HG03139 (cell line): ENCODE measurements around the gene MRPL36.

ENCODE experiments used
- ATAC-seq: cut with Tn5 transposase; IDR thresholded peaks from one replicate; pipeline ENCODE4 v1.9.1; 2021; ENCODE audit not compliant: unreplicated experiment

MRPL36 gene

DNA sequence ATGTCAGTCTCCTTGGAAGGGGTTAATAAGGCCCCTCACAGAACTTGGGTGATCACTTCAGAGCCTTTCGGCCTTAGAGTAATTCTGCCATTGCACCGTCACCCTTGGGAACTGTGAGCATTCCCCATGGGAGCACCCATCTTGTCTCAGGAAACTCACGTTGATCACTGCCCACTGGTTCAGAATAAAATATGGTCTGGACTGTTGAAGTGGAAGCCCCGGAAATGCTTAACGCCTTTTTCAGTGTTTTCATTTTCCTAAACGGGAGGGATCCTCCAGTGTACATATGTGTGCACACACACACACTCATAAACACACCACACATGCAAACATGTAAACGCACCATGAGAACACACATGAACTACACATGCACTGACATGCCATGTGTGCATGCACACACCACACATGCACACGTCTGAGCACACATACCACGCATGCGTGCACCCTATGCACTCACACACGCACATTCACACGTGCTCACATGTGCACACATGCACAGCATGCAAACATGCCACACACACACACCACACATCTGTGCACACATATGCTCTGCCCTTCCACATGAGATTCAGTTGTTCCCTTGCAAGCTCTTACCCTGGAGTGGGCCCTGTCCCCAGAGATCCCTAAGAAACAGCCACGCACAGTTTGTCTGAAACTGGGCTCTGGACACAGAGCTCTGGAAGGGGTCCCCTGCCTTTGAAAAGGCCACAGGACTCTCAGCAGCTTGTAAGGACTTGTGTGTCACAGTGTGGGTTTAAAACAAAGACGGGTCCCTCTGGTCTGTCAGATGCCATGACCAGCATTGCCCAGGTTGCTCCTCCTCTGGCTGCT, 17.0 kb downstream of the MRPL36 start:
- peak; percentile 5 for ATAC-seq

DNA sequence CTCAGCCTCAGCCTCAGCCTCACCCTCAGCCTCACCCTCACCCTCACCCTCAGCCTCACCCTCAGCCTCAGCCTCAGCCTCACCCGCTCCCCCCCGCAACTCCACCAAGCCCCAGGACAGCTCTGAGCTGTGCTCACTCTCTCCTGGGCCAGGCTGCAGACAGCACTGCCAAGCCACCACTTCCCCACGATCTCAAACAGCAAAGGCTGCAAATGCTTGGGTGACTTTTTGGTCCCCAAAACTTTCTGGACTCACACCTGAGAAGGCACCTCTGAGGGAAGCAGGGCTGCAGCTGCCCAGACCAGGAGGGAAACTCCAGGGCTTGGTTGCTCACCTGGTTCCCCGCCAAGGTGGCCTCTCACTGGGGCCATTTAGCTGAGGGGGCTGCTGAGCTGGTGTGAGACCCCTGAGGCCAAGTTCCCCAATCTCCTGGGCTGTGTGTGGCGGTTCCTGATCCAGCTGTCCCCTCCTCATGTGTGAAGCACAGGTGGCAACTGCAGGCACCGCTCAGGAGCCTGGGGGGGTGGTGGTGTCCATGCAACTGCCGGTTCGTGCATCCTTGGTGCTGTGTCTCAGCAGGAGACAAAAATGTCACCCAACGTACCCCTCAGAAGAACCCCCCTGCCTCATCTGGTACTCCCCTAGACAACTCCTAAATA, 17.8 kb downstream of the MRPL36 start:
- no peak for ATAC-seq

DNA sequence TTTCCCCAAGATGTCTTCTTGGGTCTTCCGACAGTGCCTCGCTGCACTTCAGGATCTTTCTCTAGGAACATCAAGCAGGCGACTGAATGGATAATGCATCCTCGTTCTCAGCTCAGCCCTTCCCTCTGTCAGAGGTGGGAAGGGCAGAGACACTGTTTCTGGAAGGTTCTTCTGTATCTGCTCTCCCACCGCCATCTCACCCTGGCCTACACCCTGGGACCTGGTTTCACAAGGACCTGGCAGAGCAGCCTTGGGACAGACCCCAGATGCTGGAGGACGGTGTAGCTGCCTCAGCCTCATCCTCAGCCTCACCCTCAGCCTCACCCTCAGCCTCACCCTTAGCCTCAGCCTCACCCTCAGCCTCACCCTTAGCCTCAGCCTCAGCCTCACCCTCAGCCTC, 18.5 kb downstream of the MRPL36 start:
- ATAC-seq: no peak

DNA sequence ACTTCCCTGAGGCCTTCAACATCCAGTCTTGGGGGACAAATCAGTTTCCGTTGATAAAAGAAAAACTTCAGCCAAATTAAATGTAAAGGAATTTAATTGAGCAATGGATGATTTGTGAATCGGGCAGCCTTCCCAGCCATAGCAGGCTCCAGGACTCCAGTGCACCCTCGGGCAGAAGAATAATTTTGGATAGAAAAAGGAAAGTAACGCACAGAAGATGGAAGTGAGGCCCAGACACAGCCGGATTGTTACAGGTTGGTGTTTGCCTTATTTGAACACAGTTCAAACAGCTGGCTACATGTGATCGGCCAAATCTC, 19.1 kb downstream of the MRPL36 start:
- ATAC-seq: no peak

DNA sequence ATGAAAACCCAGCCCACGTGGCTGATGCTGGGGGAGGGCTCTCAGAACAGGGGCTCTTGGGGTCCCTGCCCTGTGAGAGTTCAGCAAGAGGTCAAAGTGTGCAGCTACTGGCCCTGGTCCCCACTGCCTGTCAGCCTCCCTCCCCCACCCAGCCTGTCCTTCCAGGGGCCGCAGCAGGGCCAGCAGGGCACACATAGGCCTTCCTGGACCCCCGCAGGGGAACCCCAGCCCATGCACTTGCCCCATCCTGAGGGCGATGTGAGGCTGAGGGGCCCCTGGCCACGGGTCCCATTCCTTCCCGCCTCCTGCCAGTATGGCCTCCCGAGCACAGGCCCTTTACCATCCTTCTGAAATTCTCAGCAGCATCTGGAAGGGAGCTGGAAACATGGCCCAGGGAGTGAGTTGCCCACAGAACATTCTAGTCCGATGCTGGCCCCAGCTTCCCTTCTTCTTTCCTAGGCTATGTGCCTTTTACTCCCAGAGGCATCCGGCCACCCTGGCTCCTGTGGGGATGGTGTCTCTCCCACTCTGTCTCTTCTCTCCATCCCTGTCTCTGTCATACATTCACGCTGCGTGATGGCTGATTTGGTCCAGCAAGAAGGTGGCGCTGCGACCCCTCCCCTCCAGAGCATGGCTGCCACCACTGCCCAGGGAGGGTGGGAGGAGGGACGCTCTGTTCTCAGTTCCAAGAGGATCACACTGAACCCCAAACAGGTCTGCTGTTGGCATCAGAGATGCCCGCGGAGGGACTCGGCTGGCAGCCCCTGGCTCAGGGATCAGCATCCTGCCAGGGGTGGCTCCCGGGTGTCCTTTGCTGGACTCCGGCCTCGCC, 19.6 kb downstream of the MRPL36 start:
- no peak for ATAC-seq

DNA sequence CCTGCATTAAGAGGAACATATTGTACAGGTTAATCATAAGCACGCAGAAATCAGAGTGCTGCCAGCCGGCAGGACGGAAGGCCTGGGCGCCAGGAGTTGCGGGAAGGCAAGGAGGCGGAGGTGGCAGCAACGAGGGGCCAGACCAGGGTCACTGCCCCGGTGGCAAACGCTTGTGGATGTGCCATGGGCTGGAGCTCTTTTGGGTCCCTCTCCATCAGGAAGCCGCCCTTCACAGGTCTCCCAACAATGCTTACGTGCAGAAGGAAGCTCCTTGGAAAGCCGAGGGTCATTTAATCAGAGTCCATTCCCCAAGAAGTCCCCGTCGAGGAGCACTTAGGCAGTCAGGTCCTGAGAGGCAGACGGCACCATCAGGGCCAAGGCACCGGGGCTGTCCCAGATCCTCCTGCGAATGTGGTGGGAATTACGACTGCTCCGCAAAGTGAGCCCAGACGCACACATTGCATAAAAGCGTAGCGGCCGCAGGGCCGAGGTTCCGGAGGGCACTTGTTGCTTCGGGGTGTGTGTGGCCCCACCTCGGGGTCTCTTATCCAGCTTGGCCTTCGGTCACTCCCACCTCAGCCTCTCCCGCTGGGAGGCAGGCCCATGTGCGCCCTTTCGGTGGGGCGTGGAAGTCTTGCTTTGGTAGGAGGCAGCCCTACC, 20.5 kb downstream of the MRPL36 start:
- ATAC-seq: no peak

DNA sequence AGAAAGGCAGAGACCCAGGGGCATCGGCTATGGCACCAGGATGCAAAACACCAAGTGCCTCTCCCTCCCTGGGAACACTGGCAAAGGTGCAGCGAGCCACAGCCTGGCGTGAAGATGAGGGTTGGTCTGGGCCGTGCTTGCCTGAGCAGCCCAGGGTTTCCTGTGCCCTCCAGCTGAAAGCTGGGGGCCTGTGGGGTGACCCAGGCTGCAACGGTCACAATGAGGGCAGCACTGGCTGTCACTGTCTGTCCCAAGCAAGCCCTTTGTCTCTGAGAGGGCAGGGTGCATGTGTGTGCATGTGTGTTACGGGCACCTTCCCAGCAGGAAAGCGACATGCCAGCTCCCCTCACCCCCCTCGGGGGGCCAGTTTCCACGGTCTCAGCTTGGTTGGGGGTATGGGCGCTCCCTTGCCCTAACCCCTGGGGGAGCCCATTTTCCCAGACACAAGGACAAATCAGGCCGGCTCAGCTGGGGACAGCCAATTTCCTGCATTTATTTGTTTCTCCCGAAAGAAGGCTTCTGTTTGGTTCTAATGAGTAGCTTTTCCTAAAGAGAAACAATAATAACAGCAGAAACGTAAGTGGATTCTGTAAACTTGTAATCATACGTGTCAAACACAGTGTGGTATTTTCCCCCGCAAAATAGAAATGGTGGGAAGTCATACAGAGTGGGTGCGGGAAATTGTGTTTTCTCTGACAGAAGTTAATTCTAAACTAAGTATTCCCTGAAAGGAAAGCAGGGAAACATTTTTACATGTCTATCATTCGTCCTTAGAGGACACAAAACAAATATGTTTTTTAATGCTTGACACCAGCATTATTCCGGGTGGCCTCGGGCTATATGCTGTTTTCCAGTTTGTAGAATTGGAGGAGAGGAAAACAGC, 21.3 kb downstream of the MRPL36 start:
- no peak for ATAC-seq

DNA sequence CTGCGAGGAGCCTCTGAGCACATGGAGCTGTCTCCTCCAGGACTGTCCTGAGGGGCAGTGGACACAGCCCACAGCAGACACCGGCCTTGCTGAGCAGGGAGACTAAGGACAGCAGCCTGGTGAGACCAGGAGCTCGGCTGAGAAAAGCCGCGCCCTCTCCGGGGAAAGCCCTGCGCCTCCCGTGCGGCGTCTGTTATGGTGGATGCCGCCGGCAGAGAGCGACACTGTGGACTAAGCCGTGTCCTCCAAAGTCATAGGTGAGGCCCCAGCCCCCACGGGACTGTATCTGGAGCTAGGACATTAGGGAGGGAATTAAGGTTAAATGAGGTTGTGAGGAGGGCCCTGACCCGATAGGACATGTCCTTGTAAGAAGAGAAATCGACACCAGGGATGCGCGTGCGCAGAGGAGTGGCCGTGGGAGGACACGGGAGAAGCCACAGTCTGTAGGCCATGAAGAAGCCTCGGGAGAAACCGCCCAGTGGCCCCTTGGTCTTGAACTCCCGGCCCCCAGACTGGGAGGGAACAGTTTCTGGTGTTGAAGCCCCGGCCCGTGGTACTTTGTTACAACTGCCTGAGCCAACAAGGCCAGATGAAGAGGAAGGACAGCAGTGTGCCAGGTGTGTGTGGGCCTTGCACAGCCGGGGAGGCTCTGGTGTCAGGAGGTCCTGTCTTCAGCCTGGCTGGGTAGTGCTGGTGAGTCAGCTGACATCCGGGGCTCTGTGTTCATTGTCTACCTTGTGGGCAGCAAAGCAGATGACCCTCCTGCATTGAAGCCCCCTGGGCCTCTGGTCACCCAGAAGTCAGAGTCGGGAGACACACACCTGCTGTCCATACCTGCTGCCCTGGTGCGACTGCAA, 22.1 kb downstream of the MRPL36 start:
- ATAC-seq: no peak

DNA sequence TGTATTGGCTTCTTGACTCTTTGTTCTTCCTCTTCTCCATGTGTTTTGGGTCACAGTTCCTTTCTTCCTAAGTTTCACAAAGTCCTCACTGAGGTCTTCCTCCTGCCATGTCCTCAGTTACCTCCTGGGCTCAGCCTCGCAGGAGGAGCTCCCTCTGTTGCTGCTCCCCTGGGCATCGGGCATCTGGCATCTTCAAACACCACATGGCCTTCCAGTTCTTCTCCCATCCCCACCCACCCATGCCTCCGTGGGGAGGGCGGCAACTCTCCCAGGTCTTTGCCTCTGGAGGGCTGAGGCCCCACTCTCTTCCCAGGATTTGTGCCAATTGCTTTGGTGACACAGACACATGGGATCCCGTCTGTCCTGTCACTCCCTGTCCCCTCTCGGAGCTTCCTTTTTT, 22.8 kb downstream of the MRPL36 start:
- no peak for ATAC-seq

DNA sequence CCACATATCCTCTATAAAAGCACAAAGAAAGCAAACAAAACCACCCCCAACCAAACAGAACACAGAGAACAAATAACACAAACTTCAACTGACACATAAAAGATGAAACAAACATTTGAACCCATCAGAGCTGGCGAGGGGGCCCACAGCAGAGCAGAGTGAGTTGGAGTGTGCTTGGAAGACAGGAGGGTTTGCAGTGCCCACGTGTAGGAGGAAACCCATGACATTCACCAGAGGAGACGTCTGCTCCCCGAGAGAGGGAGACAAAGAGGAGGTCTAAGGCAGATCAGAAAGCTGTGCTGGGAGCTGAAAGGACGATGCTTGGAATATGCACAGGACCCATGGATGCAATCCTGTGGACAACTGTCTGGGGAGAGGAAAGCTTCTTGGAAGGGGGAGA, 27.0 kb downstream of the MRPL36 start:
- ATAC-seq: no peak

DNA sequence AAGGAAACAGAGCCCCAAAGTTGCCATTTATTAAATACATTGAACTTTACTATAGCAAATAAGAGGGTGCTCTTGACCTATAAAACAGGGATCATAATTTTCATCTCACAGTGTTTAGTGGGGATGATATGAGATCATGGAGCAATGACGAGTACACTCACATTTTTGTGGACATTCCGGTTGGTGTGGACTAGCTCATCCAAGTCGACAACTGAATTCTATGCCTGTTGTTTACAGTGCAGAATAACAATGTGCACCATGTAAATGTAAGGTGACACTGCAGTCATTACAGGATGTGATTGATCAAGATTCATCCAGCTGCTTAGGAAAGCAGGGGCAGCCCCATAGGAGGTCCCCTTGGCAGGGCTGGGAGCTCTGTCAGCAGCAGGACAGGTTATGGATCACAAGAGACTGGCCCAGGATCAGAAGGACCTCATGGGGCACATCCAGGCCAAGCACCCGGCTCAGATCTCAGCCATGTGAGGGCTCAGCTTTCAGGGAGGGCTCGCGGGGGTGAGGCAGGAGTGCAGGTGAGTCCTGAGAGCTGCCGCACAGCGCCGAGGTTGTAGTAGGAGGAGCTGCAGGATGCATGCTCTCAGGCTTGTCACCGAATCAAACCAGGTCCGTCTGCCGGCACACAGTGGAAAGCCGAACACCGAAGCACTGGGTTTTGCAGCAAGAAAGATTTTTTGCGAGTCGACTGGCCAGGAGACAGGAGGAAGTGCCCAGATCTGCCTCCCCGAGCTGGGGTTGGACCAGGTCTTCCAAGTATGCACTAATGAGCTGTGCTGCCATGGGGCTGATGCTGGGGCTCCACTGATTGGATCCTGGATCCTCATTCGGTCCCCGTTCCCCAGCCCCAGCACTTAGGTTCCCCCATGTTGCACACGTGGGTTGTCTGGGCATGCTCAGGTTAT, 28.2 kb downstream of the MRPL36 start:
- no peak for ATAC-seq

DNA sequence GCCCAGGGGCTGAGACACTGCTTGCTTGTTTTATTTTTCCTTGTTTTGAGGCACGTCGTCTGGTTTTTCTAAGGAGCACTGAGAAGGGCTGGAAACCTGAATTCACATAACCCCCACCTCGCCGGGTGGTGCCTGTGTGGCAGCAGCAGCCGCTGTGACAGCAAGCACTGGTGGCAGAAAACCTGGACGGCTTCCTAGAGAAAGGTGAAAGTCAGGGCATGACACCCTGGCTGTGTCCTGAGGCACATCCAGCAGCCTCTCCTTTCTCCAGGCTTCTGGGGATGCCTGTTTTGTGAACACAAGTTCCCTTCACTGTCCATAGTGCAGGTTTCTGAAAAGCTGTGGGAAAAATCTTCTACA, 29.2 kb downstream of the MRPL36 start:
- no peak for ATAC-seq

DNA sequence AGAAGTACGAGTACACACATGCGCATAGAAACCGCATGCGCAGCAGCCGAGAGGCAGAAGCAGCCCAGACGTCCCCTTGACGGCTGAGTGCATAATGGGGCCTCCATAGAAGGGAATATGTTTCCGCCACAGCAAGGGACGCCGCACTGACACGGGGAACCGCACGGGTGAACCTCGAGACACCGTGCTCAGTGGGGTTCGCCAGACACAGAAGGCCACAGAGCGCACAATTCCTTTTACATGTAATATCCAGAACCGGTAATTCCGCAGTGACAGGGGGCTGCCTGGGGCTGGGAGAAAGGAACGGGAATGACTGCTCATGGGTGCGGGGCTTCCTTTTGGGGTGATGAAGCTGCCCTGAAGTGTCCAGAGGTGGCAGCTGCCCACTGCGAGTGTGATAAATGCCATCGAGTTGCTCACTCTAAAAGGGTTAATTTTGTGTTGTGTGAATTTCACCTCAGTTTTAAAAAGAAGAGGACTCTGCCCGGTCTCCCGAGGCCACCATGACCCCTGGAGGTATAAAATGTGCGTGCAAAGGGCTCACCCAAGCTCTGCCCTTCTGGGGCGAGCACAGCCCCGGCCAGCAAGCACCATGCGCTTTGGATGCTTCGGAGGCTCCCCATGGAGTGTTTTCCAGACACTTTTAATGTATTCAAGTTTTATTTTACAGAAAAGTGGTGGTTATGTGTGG, 29.7 kb downstream of the MRPL36 start:
- no peak for ATAC-seq

DNA sequence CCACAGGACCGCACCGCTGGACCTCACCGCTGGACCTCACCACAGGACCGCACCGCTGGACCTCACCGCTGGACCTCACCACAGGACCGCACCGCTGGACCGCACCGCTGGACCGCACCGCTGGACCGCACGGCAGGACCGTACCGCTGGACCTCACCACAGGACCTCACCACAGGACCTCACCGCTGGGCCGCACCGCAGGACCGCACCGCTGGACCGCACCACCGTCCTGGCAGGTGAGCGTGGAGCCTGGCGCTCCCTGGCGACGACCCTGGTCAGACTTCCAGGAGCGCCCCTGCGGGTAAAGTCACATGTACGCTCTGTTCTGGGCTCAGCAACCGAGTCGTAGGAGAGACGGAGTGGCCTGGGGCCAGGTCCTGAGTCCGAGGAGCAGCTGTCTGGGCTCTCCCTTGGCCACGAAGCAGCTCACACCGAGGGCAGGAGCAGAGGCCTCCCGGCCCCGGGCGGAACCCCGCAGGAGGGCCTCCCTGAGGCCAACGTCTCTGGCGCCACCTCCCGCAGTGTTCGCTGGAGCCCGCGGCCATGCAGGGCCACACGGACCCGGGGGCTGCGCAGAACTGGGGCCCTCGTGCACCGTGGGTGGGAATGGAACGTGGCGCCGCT, 30.5 kb downstream of the MRPL36 start:
- no peak for ATAC-seq

DNA sequence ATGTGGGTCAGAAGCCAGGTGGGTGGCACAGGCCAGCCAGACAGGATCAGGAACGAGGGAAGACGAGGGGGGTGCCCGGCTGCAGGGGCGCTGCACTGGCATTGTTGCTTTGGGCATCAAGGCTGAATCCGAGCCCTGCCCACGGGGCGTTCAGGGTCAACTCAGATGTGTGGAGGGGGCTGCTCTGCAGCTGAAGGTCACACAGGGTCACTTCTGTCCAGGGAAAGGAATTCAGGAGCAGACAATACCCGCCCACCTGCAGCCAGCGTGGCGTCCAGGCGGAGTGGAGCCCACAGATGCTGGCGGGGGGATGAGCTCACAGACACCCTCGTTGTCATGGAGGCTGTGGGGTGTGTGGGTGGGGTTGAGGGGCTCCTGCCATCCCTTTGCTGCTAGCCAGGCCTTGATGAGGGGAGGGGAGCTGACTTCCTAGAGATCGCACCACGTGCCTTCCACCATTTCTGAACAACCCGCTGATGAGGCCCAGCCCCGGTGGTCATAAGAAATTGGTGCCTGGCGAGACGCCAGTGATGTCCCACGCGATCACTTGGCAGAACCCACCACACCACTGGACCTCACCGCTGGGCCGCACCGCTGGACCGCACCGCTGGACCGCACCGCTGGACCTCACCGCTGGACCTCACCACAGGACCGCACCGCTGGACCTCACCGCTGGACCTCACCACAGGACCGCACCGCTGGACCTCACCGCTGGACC, 31.2 kb downstream of the MRPL36 start:
- no peak for ATAC-seq

DNA sequence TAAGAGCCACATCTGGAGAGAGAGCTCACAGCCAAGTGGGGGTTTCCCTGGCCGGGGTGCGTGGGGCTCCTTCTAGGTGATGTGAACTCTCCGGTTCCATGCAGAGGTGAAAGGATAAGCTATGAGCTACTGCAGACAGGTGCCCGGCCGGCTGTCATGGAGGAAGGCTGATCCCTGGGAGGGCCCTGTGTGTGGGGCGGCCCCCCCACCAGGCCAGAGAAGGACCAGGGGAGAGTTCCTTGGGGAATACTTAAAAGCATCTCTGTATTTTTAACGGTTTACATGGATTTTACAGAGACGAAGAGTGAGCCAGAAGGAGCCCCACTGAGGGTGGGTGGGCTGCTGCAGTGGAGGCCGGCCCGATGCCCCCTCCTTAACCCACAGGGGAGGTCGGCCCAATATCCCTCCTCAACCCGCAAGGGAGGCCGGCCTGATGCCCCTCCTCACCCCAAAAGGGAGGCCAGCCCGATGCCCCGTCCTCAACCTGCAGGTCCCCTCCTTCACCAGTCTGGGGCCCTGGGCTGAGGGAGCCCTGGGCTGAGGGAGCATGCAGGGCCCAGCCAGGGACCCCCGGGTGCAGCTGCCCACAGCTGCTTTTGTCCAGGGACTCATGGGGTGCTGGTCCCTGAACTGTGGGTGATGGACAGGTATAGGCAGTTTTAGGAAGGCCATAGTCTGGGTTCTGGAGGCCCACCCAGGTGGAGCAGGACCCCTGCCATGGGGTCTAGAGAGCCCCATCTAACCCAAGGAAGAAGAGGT, 31.9 kb downstream of the MRPL36 start:
- ATAC-seq: no peak
